Activated B cell treated with CpG ODN at 0.5 μM for 24 hours (primary cell): ENCODE data around the gene C3orf20. TPM values are rescaled to one million over a fixed set of nuclear protein-coding genes. Genes with fewer than 3 reads are reported as not detected.

Source experiments
- ATAC-seq: fragments of 200-7000 bp; cut with Tn5 transposase; one replicate; pipeline ENCODE4 v1.10.0; 2021; ENCODE audit warnings: low read depth, mild to moderate bottlenecking, moderate library complexity
- CTCF ChIA-PET: fragments of 350-600 bp; sonication (Branson Sonifier 250); formaldehyde crosslinking; loops from one replicate; lab custom pipeline; 2021; ENCODE audit warnings: antibody characterized with exemption; lab: Charles Lee
- POLR2A ChIA-PET: fragments of 350-600 bp; sonication (Branson Sonifier 250); formaldehyde crosslinking; loops from one replicate; lab custom pipeline; 2021; ENCODE audit warnings: antibody characterized with exemption; lab: Charles Lee
- DNase-seq: peaks from one replicate; pipeline ENCODE4 v3.0.0; 2022
- H3K27ac Mint-ChIP-seq: one replicate; pipeline ENCODE4 v1.8.0; 2020; ENCODE audit warnings: mixed read lengths
- H3K27me3 Mint-ChIP-seq: one replicate; pipeline ENCODE4 v1.8.0; 2021; ENCODE audit warnings: mixed read lengths
- H3K36me3 Mint-ChIP-seq: one replicate; pipeline ENCODE4 v1.8.0; 2021; ENCODE audit warnings: low read depth, mixed read lengths
- H3K4me1 Mint-ChIP-seq: one replicate; pipeline ENCODE4 v1.8.0; 2021; ENCODE audit warnings: mixed read lengths
- H3K4me3 Mint-ChIP-seq: one replicate; pipeline ENCODE4 v1.8.0; 2020; ENCODE audit warnings: mild to moderate bottlenecking, mixed read lengths
- H3K9me3 Mint-ChIP-seq: one replicate; pipeline ENCODE4 v1.8.0; 2020; ENCODE audit warnings: mixed read lengths
- CTCF ChIP-seq: fragments of 200-600 bp; IDR thresholded peaks from one replicate; pipeline ENCODE4 v1.8.0; 2022; ENCODE audit warnings: antibody characterized with exemption, mild to moderate bottlenecking
- intact Hi-C: fragments of 100-400 bp; cut with micrococcal nuclease; formaldehyde crosslinking; loops from one replicate; pipeline ENCODE4 v1.15.1; 2024
- total RNA-seq: library from RNA; stranded (reverse); gene quantifications from 2 replicates; pipeline ENCODE4 v1.2.3, GENCODE V29; 2022

The C3orf20 gene
- total RNA-seq, 1 donor from 2014 or later, result 0.16 TPM

DNA sequence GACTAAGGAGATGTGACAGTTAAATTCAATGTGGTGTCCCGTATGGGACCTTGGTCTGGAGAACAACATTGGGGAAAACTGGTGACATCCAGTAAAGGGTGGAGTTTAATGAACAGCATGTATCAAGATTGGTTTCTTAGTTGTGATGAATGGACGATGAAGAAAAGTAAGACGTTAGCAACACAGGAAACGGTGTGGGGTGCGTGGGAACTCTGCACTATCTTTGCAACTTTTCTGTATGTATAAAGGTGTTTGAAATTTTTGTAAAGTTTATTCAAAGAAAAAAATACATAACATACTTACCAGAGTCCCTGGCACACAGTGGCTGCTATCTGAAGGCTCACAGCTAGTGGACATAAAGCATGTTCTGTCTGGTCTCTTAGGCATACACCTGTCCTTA lies 29.5 kb upstream of the C3orf20 start:
- no peak for ATAC-seq
- H3K27me3 Mint-ChIP-seq, result peaks cover 8% of the 10 kb centered on the region

DNA sequence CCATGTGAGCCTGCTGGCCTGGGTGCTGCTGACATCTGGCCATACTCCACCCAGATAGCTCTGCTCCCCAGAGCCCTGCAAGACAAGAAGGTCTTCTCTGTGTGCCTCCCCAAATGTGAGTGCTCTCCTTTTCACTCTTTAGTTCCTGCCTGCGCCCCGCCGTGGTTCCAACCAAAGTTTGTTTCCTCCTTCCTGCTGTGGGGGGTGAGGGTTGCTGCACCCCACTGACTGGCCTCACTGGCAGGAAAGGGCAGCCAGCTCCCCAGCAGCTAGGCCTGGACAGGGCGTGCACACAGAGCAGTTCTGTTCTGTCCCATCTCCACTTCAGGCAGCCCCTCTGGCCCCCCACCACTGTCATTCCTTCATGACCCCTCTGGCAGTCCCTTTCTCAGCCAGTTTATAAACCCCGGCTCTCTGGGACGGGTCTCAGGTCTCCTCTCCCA lies 28.8 kb upstream of the C3orf20 start:
- ChIA-PET POLR2A (no interaction called here), CTCF (no interaction called here)
- DNase-seq (no peak), ATAC-seq (no peak)
- peaks cover under 1% of the 10 kb centered on the region for H3K36me3 Mint-ChIP-seq
- intact Hi-C loops, result no loop called here
- TF ChIP-seq CTCF, result no peak
- H3K9me3 Mint-ChIP-seq, result no peaks in the 10 kb centered on the region
- H3K27ac Mint-ChIP-seq, result no peak overlapping the region
- H3K4me1 Mint-ChIP-seq, result peaks cover 9% of the 10 kb centered on the region
- H3K27me3 Mint-ChIP-seq, result peaks cover 8% of the 10 kb centered on the region
- H3K4me3 Mint-ChIP-seq, result no peak overlapping the region

More for the DNA sequence above, 29.5 kb upstream of the C3orf20 start:
- Mint-ChIP-seq H3K4me3 (no peak overlapping the region), H3K36me3 (no peaks in the 10 kb centered on the region), H3K27ac (no peak overlapping the region), H3K4me1 (peaks cover 3% of the 10 kb centered on the region), H3K9me3 (no peaks in the 10 kb centered on the region)
- no peak for DNase-seq
- CTCF ChIA-PET, result no interaction called here
- intact Hi-C loops, result no loop called here
- TF ChIP-seq CTCF, result no peak
- POLR2A ChIA-PET, result no interaction called here

GRCh38 chr3:14646589-14647413 lies 28.1 kb upstream of the C3orf20 start:
- POLR2A ChIA-PET, result no interaction called here

DNA sequence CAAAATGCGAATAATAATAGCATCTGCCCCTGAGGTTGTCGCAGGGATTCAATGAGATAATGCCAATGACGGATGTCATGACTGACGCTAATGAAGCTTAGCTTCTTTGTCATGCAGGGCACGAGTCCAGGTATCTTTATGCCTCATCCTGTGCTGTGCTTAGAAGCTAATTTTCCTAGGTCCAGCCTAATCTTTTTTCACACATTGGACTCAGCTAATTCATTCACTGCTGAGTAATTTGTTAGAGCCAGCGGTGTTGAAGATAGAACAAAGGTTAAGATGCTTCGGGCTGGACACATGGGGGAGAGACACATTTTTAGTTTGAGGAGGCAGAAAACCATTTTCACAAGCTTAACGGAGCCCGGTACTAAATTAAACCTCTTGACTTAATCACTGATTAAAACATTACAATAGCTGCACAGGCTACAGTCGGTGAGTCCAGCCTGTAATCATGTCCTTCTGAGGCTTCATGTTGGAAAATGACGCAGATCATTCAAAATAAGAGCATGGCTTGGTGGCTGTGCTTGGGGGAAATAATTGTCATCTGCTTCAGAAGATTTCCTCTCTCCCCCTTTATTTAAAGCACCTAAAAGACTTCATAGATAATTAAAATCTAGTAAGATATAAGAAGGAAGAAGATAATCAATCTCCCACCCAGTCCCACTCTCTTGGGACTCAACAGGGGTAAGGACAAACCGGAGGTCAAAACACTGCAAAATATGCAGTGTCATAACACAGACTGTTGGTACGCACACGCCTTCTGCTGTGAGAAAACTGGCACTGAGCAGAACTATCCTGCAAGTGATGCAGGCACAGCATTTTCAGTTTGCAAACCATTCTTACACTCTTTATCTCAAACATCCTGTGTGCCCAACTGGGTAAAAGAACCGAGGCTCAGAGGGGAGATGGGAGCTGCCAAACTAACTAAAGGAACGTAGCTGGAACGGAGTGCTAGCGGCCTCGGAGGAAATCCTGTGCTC lies 26.7 kb upstream of the C3orf20 start:
- ATAC-seq (no peak), DNase-seq (no peak)
- ChIA-PET CTCF (no interaction called here), POLR2A (no interaction called here)
- Mint-ChIP-seq H3K9me3 (no peaks in the 10 kb centered on the region), H3K4me1 (peaks cover 26% of the 10 kb centered on the region), H3K27ac (no peak overlapping the region), H3K36me3 (peaks cover 10% of the 10 kb centered on the region), H3K27me3 (no peaks in the 10 kb centered on the region), H3K4me3 (no peak overlapping the region)
- TF ChIP-seq CTCF, result no peak
- intact Hi-C loops, result no loop called here

More at GRCh38 chr3:14646589-14647413, 28.1 kb upstream of the C3orf20 start:
- DNase-seq, result no peak
- Mint-ChIP-seq H3K36me3 (peaks cover 7% of the 10 kb centered on the region), H3K4me1 (peaks cover 14% of the 10 kb centered on the region), H3K9me3 (no peaks in the 10 kb centered on the region), H3K27ac (no peak overlapping the region), H3K27me3 (peaks cover 6% of the 10 kb centered on the region), H3K4me3 (no peak overlapping the region)
- CTCF ChIA-PET, result no interaction called here
- ATAC-seq, result no peak
- TF ChIP-seq CTCF, result no peak
- intact Hi-C loops, result no loop called here

GRCh38 chr3:14649466-14649865 lies 25.5 kb upstream of the C3orf20 start:
- CTCF ChIA-PET, result no interaction called here
- no peak for ATAC-seq
- intact Hi-C loops, result no loop called here

More at GRCh38 chr3:14649466-14649865, 25.5 kb upstream of the C3orf20 start:
- Mint-ChIP-seq H3K4me1 (peaks cover 34% of the 10 kb centered on the region), H3K27me3 (no peaks in the 10 kb centered on the region), H3K36me3 (peaks cover 18% of the 10 kb centered on the region), H3K9me3 (no peaks in the 10 kb centered on the region), H3K27ac (no peak overlapping the region), H3K4me3 (no peak overlapping the region)
- no peak for DNase-seq
- POLR2A ChIA-PET, result no interaction called here
- no peak for TF ChIP-seq CTCF
